NCI-H345 treated with DMSO at 0.1 percent for 48 hours (cell line): ENCODE measurements around the gene THRB.
"Not testable (repeated sequence)": the region's sequence is repeated elsewhere in the genome, so short reads cannot be mapped to it uniquely, and the experiment has no call there.

Experiments used
- DNase-seq: peaks from one replicate; lab custom pipeline; 2025; ENCODE audit not compliant: unreplicated experiment; lab: John Stamatoyannopoulos, UW

The THRB gene

DNA sequence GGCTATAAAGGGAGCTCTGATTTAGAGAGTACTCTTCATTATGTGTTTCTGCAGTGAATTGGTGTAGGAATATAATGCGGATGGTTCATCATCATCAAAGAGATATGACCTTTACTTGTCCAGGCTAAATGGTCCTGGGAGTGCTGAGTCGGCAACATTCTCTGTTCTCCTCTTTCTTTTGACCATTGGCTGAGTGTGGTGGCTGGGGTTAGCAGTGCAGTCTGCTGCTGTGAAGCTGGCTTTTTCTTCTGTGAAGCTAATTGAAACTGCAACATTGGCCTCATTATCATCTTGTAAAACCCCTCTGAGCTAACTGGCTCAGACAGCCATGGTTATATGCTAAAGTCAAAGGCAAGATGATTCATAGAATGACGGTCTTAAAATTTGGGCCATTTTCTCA is 83.8 kb downstream of the THRB start:
- DNase-seq, result no peak

DNA sequence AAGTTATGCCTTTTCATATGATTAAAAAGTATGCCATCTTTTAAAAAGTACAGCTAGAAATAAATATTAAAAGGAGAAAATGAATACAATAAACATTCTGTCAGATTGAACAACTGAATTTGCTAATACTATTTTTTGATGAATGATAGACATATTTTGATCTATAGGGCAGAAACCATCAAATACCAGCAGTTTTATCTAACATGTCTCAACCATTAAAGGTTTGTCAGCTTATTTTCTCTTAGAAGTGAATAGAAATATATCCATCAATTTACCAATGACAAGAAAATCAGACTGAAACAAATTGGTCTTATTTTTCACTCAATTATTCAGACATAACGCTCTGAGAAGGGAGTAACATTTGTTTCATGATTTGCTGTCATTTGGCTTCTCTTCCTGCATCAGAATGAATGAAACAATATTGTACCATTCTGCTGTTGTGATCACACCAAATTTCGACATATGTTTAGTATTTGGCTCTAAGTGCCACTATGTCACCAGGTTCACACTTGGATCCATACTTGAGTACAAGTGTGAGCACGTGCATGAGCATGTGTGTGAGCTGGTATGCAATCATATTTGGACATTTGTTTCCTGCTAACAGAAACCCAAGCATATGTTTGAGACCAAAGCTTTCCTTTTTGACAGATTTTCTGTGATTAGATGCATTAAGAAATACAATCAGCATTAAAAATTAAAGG is 86.5 kb downstream of the THRB start:
- DNase-seq, result no peak

DNA sequence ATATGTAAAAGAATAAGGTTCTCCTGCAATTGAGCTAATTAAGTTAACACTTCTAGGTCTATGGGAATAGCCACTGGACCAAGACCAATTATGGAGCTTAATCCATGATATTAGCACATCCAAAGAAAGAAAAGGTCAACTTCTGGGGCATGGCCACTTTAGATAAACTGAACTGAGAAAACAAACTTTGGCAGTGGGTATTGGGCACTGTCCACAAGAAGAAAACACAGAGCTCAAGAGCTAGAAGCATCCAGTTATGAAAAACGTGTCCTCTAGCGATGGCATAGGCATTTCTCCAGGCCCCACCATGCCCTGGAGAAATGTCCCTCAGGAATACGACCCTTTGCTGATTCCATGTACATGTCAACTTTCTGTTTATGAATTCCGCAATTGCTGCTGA is 87.8 kb downstream of the THRB start:
- DNase-seq, result no peak

DNA sequence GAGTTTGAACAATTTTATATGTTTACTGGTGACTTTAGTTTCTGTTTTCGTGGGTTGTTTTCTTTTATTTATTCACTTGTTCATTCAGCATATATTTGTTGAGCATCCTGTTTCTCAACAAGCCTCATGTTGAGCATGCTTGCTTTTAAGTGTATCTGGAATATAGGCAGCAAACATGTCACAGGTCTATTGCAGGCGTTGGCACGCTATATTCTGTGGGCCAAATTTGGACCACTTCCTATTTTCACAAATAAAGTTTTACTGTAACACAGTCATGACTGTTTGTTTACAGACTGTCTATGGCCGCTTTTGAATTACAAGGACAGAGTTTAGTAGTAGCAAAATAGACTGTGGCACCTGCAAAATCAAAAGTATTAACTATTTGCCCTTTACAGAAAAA is 89.6 kb downstream of the THRB start:
- DNase-seq, result no peak

DNA sequence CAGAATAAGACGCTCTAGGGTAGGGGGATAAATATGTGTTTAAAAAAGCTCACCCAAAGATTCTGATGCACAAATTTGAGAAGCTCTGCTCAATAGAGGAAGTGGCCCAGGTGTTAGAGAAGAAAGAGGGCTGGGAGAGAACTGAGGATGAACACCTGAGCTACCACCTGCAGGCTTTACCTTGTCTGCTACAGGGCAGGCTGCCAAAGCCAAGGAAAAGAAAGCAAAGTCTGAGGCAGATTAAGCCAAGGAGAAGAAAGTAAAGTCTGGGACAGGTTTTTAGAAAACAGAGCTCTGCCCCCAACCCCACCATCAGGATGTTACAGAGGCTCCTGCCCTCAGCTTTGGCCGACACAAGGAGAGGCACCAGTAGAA is 92.9 kb downstream of the THRB start:
- no peak for DNase-seq

DNA sequence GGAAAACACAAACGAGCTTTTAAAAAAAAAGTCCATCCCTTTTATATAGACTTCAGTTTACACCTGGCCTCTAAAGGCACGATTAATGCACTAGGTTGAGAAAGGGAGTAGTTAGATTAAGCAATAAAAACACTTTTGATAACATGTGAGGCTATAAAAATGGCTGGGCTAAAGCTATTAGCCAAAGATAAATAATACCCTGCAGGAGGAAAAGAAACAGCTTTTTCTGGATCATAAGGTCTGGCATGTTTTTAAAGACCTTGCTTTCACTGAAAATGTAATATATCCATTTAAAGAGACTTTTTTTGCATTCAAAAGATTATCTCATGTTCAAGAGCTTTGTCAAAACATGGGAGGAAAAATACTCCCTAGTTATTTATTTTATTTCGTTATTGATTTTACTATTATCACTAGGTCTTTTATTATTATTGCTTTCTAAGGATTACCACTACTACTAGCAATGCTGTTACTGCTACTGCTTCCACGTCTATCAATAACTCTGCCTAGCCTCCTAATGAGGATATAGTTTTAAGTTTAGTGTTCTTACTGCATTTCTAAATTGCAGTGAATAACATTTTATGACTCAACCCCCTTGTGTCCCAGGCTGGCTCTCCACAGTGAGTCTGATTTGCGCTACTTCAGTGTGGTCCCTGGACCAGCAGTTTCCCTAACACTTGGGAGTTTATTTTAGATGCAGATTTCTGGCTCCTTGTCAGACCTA is 93.4 kb downstream of the THRB start:
- DNase-seq, result no peak

DNA sequence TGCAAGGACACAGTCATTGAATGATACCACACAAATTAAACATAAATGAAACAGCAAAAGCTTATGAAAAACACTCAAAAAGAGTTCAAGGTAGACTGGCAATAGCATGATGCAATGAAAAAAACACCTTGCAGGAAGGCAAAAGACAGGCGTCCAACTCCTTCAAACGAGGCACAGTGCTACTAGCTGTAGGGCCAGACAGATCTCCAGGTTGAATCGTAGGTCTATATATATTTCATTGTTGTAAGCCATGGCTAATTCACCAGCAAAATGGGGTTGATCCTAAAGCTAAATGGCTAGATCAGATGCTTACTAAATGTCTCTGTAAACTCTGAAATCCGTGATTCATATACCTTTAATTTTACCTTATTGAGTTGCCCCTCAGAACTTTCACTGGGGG is 94.2 kb downstream of the THRB start:
- no peak for DNase-seq

DNA sequence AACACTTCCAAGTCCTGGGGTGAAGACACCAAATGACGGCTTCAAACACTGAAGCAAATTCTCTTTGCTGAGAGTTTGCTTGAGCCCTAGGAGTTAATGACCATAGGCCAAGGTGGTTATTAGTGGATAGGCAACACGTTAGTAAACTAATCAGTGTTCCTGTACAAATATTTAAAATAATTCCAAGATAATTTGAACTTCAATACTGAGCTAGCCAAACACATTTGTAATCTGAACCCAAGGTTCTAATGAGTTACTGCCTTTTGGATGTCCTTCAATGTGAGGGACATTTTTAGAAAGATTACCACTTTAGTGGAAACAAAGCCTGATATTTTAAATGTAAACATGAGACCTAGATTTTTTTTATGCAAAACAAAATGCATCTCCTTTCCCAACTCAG is 94.6 kb downstream of the THRB start:
- no peak for DNase-seq

DNA sequence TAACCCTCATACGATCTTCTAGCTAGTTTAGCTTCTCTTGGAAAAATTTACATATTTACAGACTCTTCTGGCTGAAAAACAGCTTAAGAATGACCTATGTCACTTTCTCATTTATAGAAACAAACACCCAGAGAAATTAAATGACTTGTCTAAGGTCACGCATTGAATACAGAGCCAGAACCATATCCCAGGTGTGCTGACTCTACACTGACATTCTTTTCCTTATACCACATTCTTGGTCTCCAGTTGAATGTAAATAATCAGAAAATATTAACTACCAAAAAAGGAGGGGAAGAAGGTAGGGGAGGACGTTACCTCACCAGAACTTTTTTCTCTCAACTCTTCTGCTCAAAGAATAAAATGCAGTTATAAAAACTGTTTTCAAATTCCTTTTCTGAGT is 95.0 kb downstream of the THRB start:
- DNase-seq, result no peak

DNA sequence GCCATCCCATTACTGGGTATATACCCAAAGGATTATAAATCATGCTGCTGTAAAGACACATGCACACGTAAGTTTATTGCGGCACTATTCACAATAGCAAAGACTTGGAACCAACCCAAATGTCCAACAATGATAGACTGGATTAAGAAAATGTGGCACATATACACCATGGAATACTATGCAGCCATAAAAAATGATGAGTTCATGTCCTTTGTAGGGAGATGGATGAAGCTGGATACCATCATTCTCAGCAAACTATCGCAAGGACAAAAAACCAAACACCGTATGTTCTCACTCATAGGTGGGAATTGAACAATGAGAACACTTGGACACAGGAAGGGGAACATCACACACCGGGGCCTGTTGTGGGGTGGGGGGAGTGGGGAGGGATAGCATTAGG is 95.9 kb downstream of the THRB start:
- DNase-seq, result not testable (repeated sequence)

DNA sequence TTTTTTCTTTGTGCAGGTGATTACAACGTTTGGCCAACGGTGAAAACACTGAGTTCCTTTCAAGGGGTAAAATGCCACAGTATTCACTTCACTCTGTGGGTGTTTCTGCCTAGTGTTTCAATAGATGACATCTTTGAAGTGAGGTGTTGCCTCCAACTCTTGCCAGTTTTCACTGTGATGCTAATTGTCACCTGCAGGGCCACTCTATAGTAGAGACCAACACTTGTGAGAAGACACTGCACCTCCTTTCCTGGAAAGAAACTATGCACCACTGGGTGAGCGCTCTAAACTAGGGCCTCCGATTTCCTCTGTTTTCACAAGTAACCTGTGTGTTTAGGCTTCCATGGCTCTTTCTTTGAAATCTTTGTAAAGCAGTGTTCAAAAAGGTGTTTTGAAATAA is 98.3 kb downstream of the THRB start:
- DNase-seq, result no peak

DNA sequence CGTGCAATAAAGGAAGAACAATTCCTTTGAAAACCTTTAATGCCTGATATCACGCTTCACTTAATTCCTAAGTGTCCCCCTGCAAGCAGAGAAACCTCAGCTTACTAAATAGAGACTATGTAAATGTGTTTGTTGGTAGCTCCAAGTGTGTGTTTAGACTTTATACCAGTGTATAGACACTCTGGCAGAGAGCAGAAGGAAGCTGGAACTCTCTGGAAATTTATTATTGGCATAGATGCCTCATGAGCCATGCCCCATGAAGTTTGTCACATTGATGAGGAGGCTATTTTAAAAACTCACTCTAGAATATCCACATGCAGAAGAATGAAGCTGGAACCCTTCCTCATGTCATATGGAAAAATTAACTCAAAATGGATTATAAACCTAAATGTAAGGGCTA is 99.9 kb downstream of the THRB start:
- DNase-seq, result no peak

DNA sequence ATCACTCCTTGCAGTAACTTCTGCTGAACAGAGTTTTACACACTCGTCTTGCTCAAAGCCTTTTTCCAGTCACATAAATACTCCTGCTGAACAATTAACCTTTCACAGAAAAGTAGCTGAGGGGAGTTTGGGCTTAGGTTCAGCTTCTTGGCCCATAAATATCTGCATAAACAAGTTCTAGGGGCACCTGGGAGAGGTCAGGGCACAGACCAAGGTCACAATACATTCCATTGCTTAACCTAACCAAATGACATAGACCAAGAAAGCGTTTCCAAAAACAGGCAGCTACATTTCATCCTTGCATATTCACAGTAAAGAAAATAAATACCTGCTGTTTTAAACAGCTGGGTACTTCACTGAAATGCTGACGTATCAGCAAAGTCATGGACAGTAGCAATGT is 101.3 kb downstream of the THRB start:
- DNase-seq, result no peak

DNA sequence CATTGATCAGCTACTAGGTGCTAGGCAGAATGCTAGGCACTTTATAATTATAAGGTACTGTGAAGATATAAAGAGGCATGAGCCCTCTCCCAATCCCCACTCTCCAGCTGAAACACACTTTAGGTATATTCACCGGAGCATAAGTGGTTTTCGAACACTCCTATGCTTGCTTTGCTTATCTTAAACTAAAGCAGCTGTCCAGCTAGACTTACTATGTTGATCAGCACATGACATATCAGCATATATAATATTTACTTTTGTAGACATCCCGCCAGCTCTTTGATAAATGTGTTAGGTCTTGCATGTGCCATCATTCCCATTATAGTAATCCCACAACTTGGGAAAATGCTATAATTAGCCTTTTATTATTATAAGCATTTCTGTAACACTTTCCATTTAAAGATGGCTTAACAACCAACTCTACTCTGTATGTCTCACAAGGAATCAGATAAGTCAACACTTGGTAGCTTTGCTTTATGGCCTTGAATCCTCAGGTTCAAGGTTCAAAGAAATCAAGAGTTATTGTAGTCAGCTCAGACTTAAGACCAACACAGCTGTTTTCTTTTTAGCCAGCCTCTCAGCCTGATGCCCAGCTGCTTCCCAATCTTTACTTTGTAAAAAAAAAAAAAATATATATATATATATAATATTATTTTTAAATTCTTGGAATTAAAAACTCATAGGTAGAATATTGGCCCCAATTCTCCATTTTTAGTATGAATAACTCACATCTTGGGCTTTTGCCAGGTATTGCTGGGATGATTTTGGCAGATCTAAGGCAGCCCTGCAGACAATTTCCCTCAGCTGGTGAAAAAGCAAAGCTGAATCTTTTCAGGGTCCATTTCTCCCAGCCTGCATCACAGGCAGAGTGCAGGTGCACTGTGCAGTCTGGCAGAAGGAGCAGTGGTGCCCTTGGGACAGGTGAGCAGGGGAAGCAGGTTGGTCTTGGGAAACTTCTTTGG is 104.2 kb downstream of the THRB start:
- no peak for DNase-seq

DNA sequence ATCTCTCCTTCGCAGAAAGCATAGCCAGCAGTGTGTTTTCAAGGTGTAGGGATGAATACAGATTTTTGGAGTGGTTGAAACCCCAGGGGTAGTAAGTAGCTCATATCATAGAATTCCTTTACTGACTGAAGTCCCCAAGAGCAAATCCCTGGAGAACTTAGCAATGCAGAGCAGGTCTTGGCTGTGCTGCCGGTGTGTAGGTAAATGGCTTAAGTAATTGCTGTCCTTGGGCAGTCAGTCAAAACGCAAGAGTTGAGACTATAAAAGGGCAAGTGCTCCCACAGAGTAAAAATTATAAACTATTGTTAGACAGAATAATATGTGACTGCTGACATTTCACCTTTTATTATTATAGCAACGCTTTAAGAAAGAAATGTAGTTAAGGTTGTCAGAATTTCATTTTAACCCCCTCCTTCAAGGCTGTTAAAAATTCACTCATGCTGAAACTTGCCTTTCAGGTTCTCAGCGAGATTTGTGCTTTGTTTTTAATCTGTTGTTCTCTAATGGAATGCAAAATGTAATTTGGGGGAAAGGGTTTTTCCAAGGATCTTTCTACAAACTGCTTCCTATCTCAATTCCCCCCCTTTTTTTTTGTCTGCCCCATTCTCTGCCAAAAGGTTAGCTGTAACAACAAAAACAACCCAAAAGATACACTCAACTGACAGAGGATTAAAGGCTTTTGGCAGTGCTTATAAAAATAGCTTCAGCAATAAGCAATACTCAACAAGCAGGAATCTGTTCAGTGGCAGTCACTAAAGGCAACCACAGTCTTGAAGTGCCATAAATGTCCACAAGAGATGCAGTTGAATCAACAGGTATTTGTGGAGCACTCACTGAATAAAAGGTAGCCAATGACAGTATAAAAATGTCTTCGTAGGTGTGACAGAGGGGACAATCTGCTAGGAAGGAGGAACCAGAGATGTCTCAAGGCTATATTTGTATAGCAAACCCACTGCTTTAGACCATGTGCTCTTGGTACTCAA is 105.3 kb downstream of the THRB start:
- no peak for DNase-seq

DNA sequence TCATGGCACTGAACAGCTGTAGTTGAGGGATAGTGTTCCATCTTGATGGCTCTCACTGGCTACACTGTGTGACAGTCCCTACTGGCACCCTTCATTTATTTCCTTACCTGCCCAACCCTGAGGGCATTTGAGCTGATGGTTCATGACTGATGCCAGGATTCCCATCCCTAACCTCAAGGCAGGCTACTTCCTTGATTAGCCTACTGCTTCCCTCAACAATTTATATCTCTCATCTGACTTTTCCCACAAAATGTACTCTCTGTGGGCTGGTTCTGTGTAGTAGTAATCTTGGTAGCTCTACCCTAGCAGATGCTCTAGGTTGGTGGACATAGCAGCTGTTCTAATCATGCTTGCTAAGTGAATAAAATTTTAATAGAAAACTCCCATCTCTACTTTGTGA is 106.0 kb downstream of the THRB start:
- DNase-seq, result no peak

DNA sequence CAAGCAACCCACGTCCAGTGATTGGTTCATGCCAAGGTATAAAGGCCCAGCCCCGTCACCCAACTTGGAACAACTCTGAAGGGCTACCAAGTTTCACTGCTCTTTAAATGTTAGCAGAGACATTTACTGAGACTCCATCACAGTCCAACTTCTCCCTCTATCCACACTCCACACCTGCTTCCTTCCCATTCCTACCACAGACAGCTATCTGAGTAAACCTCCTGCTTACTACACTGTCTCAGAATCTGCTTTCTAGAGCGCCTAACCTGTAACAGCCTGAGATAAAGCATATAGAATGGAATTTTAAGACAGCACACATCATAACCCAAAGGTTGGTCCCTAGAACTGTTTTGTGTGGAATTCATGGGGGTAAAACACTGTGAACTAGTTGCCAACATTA is 106.5 kb downstream of the THRB start:
- DNase-seq, result no peak

DNA sequence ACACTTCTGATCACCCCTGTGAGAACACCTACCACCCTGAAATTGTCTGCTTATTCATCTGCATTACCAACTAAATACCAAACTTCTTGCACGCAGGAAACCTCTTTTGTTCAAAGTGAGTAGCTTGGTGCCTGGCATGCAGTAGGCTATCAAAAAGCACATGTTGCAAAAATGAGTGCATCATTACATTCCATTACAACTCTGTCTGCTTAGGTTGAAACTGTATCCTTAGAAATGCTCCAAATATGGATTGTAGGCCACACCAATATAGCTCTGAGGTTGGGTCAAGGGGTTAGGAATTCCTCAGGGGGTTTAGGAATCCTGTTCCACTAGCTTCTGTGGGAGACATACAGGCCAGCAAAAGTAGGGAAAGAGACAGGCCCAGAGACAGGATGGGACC is 107.2 kb downstream of the THRB start:
- DNase-seq, result no peak

DNA sequence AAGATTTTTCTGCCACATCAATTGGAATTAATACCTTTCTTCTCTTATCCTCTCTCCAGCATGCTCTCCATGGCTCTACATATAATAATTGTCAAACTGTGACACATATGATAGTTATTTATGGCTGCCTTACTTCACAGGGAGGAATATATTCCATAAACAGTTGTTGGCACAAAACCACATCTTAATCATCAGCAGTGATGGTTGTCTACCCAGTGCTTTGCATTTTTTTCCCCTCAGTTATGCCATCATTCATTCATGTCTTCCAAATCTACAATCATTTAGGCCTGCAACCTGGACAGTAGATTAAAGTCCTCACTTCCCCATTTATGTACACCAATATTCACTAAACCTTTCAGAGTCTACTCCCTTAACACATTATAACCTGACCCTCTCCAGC is 107.7 kb downstream of the THRB start:
- DNase-seq, result no peak

DNA sequence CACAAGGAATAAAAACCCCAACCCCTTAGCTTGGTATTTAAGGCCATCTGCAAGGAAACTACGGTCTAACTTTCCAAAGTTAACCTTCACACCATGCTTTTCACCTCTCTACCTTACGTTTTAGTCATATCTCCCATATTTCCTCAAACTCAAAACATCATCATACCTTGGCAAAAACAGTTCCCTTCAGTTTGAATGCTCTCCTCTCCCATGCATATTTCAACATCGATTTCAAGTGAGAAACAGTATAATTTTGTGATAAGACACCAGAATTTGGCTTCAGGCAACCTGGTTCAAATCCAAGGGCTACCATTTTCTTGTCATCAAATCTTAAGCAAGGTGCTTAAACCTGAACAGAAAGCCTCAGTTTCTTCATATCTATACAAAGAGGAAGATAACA is 108.2 kb downstream of the THRB start:
- DNase-seq, result no peak
